IPS-NIHi11 (cell line): ENCODE measurements around the gene AFF3.

Experiments used
- DNase-seq: peaks from one replicate; pipeline ENCODE4 v3.0.0; 2012; ENCODE audit warnings: mixed read lengths, low spot score

The AFF3 gene

DNA sequence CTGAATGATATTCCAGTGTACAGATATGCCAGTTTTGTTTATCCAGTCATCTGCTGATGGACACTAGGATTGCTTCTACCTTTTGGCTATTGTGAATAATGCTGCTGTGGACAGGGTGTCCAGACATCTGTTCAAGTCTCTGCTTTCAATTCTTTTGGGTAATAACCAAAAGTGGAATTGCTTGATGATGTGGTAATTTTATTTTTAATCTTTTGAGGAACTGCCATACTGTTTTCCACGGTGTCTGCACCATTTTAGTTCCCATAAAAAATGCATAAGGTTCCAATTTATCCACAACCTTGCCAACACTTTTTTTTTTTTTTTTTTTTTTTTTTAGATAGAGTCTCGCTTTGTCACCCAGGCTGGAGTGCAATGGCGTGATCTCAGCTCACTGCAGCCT, 510.7 kb downstream of the AFF3 start:
- no peak for DNase-seq

DNA sequence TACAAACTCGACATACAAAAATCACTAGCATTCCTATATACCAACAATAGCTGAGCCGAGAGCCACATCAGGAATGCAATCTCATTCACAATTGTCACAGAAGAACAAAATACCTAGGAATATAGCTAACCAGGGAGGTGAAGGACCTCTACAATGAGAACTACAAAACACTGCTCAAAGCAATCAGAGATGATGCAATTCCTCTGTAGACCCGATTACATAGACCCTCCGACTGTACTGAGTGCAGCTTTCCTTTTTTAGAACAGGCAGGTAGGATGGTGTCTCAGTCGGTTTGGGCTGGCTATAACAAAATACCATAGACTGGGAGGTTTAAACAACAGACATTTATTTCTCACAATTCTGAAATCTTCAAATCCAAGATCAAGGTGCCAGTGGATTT, 513.1 kb downstream of the AFF3 start:
- DNase-seq = no peak

DNA sequence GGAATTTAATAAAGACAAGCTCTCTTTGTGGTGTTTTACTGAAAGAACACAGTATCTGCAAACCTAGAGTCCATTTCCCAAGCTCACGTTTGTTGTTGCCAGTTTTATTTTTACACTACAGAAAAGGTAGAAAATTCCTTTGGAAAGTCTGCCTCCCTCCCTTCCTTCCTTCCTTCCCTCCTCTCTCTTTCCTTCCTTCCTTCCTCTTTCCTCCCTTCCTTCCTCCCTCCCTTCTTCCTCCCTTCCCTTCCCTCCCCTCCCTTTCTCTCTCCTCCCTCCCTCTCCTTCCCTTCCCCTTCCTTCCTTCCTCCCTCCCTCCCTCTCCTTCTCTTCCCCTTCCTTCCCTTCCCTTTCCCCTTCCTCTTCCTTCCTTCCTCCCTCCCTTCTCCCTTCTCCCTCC, 516.2 kb downstream of the AFF3 start:
- DNase-seq = no peak

DNA sequence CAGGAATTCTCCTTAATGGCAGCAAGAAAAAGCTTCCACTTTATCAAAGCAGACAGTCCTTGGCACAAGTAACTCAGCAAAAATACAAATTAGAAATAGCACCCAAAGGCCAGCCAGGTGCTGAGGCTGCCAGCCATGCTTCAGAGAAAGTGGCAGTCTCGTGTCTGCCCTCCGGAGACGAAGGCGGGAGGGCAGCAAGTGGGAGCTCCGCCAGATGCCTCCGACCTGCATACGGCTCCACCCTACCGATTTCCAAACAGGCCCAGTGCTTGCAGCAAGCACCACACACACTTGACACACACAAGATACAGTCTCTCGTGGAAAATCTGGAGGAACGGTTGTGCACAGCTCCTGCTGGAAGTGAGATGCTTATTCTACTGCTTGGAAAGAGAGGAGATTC, 517.7 kb downstream of the AFF3 start:
- DNase-seq = no peak

DNA sequence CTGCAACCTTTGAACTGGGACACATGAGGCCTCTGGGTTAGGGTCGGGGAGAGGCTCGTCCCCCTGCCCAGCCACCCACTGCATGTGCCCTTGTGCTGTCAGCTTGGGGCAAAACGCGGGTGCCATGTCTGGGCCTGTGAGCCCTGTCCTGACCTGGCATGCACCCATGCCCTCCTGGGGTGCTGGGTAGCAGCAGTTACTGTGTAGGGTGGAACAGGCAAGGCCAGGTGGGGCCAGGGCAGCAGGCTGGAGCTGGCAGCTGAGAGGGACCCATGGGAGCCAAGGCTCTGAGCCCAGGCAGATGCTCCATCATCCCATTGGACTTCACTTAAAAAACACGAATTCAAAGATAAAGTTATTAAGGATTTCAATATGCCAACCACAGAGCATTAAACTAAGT, 518.8 kb downstream of the AFF3 start:
- no peak for DNase-seq

DNA sequence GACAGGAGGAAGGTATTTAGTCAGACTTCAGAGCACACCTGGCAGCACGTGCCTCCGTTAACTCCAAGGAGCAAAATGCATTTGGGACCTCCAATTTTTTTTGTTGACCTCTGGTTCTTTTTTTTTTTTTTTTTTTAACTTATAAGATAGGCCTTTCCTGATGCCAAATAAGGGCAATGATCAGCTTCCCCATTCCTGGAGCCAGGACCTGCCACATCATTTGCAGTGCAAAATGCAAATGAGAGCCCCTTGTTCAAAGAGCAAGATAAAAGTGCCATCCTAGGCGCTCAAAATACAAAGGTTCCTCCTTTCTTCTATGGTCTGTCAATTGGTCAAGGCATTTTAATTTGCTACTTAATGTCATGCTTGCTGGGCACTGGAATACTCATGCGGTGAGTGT, 519.4 kb downstream of the AFF3 start:
- no peak for DNase-seq

DNA sequence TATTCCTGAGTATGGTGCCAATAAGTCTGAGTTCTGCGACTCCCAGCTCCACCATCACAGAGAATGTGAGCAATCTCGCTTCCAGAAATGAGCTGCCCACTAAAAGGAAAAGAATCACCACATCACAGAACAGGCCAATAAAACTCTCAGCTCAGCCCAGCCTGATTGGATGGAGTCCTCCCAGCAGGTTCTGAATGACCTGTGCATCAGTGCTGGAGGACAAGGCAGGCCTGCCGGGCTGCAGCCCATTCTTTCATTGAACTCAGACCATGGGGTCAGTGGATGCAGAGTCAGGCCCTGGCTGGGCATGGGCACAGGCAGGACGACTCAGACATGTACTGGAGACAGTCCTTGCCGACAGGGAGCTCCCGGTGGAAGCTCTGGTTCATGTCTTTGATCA, 519.9 kb downstream of the AFF3 start:
- no peak for DNase-seq

DNA sequence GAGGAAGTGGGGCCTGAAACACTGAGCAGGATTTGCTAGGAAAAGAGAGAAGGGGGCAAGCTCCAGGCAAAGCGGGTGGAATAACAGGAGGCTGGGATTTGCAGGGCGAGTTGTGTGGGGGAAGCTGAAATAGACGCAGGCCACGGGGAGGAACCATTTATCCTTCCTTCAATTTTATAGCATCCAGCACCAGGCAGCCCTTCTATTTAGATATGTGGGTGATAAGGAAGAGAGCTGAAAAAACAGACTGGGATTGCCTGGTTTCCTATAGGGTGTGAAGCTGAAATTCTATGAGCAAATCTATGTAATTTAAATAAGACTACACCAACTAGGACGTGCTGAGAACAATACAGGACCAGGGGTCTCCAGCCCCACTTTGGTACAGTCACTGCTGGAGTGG, 520.6 kb downstream of the AFF3 start:
- DNase-seq = no peak

DNA sequence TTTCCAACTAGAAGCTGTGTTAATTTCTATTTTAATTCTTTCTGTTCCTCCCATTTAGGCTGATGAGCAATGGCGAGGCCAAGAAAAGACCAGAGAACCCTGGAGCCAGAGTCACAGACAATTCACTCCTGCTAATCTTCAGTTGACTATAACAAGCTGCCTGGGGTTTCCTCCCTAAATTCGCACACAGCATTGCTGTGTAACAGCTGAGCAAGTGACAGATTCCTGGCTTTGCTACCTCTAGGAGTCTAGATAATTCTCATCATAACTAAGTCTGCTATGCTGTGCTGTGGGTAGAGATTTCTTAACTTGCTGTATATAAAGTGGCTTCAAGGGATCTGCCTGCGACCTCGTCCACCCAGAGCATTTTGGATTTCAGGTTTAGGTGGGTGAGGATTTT, 521.3 kb downstream of the AFF3 start:
- DNase-seq = no peak

DNA sequence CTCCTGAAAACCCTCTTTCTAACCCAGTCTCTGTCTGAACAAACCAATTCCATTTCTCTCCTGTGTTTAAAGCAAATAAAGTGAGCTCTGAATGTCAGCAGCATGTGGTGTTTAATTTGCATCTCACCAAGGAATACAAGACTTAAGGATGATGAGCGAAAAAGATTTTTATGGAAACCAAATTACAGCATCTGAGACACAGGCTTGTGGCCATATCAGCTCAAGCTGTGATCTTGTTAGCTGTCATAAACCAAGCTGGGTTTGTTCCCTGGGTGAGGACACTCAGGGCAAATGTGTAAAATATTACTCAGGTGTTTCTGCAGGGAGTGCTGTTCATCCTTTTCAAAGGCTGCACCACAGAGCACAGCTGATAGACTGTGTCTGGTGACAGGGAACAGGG, 523.2 kb downstream of the AFF3 start:
- no peak for DNase-seq

DNA sequence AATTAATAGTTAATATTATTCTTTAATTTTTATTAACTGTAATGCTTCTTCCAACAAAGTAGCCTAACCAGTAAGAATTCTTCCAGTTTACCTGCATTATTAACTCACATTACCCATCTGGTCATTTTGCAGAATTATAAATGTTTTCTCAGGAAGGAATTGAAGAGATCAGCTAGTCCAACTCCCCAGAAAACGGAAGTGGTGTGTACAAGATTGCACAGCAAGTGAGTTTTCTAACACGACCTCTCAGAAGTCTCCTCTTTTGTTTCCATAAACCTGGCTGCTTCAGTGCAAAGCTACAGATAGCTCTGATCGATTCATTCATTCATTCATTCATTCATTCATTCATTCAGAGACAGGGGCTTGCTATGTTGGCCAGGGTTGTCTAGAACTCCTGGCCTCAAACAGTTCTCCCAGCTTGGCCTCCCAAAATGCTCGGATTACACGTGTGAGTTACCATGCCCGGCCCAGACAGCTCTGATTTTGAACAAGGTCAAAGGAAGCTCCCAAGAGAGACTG, 523.8 kb downstream of the AFF3 start:
- no peak for DNase-seq

DNA sequence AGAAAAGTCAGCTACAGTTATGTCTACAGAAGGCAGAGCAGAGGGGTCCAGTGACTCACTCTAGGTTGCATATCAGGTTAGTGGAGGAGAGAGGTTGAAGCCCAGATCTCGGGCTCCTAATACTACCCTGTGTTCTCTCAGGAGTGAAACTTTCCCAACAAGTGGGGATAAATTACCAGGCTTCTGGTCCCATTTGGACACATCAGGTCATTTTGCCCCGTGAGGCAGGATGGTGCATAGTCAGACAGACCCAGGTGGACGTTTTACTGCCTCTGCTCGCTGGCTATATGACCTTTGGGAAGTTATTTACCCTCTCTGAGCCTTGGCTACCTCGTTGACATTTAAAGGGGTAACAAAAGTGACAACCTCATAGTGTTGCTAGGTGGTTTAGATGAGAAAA, 524.6 kb downstream of the AFF3 start:
- no peak for DNase-seq

DNA sequence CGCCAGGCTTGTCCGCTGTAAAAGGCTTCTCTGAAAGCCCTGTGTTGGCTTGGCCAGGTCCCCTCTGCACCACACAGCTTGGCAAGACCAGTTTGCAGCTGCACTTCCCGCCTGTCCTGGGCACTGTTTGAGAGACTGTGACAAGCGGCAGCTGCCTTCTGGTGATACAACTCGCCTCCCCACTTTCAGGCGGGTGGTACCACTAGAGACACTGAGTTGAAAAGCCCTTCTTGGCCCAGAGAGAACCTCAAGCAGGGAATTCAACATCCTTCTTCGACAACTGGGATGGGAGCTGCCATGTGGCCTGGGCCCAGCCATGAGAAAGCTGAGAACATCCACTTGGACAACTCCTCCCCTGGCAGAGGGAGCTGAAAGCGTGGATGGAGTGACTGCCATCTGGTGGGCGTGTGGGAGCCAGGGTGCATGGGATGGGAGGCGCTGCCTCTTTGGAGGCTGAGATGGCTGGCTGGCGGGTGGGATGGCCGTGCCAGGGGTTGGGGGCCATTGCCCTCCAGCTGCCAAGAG, 527.1 kb downstream of the AFF3 start:
- peak; percentile 55 for DNase-seq

DNA sequence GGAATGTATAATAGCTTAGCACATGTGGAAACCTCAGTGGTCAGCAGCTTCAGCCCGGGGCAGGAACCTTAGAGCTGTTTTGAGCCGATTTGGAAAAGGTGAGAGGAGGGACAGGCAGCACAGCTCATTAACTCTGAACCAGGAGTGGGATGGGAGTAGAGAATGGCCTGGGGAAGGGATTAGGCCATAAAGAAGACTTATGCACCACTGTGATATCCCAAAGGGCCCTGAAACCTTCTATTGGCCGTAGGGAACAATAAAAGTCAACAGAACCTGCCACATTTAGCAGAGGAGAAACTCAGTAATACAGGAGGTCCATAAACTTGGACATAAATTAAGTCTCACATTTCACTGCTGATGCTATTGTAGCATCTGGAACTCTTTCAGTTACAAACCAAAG, 528.4 kb downstream of the AFF3 start:
- no peak for DNase-seq

DNA sequence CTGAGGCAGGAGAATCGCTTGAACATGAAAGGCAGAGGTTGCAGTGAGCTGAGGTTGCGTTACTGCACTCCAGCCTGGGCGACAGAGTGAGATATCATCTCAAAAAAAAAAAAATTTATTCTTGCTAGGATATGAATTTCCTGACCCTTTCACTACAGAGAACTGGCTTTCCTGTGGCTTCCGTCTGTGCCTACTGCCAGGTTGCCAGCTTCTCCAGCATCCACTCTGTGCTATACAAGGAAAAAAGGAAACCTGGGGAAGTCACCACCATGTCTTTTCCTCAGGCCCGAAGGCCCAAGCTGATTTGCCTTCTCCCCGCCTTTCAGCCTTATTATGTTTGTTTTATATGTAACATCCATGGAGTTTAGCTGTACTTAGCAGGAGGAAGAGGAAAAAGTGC, 530.6 kb downstream of the AFF3 start:
- no peak for DNase-seq

DNA sequence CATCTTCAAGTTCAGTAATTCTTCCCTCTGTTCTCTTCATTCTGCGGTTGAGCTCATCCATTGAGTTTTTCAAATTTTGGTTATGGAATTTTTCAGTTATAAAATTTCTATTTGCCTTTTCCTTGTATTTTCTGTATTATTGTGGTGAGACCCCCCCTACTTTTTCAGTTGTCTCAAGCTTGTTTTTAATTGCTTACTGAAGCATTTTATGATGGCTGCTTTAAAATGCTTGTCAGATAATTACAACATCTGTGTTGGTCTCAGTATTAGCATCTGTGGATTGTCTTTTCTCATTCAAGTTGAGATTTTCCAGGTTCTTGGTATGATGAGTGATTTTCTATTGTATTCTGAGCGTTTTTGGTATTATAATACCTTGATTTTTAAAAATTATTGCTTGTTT, 531.4 kb downstream of the AFF3 start:
- no peak for DNase-seq

DNA sequence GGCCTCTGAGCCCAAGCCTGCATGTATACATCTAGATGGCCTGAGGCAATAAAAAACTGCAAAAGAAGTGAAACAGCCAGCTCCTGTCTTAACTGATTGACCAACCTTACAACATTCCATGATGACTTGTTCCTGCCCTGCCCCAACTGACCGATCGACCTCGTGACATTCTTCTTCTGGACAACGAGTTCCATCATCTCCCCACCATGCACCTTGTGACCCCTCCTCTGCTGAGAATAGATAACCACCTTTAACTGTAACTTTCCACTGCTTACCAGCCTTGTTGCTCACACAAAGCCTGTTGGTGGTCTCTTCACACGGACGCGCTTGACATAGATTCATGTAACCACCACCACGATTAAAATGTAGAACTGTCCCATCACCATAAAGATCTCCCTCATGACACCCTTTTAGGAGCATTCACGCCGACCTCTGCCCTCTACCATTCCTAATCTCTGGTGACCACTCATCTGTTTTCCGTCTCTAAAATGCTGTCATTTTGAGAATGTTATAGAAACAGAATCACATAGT, 532.5 kb downstream of the AFF3 start:
- DNase-seq = no peak

DNA sequence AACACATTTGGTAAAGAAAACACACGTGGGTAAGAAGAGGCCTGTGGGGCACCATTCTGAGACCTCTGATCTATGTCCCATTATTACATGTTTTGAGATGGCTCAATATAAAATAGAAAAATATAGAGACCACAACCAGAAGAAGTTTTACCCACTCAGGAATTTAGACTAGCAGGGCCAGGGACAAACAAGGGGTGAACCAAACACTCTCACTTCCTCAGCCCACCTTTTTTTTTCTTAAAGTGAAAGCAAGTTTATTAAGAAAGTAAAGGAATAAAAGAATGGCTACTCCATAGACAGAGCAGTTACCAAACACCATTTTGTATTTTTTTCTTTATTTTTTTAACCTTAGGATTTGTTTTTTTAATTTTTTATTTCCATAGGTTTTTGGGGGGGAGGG, 533.5 kb downstream of the AFF3 start:
- no peak for DNase-seq

DNA sequence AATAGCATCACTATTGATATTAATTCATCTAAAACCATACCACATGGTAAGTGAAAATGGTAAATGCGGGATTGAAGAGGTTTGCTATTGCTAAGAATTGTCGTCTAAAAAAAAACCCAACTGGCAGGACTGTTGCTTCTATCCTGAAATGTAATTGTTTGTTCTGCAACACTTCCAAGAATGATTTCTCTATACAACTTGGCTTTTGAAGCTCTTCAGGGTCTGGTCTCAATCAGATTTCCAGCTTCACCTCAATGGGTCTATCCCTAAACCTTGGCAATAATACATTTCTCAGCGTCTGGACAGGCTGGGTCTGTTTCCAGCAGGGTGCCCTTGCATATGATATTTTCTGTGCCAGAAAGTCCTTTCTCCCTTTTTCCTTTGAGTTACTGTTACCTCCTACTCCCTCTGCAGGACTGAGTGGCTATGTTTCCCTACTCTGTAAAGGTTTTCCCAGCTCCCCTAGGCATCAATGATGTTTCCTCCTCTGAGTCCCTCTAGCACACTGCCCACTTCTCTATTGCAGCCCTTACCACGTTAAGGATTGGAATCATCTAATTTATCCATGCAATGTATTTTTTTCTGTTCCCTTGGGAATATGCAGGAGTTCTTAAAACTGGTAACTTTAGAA, 534.4 kb downstream of the AFF3 start:
- no peak for DNase-seq

DNA sequence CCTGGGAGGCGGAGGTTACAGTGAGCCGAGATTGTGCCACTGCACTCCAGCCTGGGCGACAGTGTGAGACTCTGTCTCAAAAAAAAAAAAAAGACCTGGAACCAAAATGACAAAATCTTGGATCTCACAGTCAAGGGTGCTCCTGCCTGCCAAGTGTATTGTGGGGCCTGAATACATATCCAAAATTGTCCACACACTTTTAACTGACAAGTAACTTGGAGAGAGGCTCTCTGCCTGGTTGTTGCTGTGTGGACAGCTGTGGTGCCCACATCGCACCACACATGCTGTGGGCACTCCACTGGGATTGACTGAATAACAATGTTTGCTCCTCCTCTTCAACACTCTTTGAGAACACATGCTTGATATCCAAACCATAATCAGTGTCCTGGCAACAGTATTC, 534.9 kb downstream of the AFF3 start:
- DNase-seq = no peak

DNA sequence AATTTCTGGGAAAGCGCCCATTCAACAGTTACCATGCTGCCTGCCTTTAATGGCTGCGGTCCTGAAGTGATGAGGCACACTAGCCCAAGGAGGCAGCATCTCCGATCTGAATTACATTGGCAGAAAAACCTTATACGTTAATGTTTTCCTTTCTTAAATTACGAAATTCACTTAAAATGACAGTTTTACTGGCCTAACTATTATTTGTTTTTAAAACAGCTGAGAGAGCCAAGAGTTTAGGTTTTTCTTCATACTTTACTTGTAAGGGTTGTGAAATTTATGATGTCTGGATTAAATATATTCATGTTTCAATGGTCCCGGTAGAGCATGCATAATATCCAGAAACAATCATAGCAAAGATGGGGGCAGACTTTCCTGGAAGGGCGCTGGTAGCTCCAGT, 537.4 kb downstream of the AFF3 start:
- no peak for DNase-seq

DNA sequence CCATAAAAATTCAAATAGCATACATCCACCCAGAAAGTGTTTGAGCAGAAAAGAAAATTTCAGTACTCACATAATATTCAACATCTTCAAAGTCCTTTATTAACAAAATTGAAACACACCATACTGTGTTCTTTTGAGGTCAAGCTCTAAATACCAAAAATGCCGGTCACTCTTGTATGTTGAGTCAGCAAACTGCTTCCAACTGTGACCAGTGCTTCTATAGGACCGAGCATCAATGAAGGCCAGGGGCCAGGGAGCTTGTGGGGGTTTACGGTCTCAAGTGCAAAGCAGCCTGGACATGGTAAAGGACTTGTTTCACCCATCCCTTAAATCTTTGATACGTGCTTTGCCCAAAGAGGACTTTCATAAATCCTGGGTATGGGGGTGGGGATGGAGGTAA, 539.9 kb downstream of the AFF3 start:
- no peak for DNase-seq

DNA sequence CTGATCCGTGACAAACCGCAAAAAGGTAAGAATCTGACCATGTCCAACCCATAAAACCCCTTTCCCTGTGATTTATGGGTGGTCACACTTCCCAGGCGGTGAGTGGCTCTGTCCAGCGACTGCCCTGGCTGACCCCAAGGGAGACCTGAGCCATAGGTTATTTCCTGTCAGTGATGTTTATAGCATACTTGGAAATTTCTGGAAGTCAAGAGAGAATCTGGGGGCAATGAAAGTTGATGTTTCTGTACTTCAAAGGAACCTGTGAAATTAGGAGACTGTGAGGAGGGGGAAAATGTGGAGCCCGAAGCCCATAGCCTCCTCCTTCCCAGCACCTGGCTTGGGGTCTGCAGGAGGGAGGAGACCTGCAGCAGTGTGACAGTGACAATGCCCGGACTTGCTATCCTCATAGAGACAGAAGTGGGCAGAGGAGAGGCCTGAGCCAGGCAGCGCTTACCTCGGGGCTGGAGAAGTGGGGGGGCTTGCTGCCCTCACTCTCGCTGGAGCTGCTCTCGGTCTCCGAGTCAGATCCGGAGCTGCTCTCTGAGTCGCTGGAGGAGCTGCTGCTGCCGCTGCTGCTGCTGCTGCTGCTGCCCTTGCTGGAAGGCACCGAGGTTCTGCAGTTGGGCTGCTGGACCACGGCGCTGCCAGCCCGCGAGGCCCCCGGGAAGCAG, 541.3 kb downstream of the AFF3 start:
- no peak for DNase-seq

DNA sequence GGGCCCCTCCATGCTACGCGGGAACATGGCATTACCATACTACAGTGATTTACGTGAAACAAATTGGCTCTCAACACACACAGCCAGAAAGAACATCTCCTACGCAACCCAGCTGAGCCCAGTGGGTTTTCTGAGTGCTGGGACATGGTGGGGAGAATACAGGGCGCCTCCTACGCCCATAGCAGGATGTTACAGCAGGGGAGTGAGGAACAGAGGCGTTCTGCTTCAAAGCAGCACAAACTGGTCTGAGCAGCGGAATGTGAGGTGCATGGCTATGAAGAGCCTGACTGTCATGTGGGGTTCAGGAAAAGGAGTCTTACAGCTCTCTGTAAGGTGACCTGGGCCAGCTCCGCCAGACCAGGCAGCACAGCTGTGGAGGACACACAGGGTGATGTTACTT, 543.9 kb downstream of the AFF3 start:
- no peak for DNase-seq
